Choroid plexus epithelial cell (primary cell): ENCODE measurements around the gene DOCK10.

ENCODE experiments used
- DNase-seq: peaks from one replicate; pipeline ENCODE4 v3.0.0-alpha.2; 2010; ENCODE audit warnings: low read depth
- H3K4me3 ChIP-seq: 2 replicates; pipeline ENCODE4 v1.5.1; 2011; ENCODE audit warnings: low read depth, mild to moderate bottlenecking, control low read depth, low read length, moderate library complexity
- CTCF ChIP-seq: conservative IDR thresholded peaks from 2 replicates; pipeline ENCODE4 v1.5.1; 2011; ENCODE audit warnings: low read depth, mild to moderate bottlenecking, control low read depth, inconsistent platforms, low read length, moderate library complexity

Gene DOCK10

GRCh38 chr2:224983712-224984554 lies 58.3 kb downstream of the DOCK10 start:
- no peak for TF ChIP-seq CTCF
- DNase-seq: peak; percentile 26
- H3K4me3 ChIP-seq: peak overlapping the region; percentile 41

GRCh38 chr2:224982910-224983711 lies 59.2 kb downstream of the DOCK10 start:
- TF ChIP-seq CTCF: no peak
- peak overlapping the region; percentile 41 for H3K4me3 ChIP-seq
- DNase-seq: peak; percentile 84

- no peak for TF ChIP-seq CTCF
- no peak overlapping the region for H3K4me3 ChIP-seq
- DNase-seq: no peak
Measured at GRCh38 chr2:224982226-224982625, 60.0 kb downstream of the DOCK10 start.

GRCh38 chr2:224976629-224977525 lies 65.4 kb downstream of the DOCK10 start:
- DNase-seq: no peak
- no peak for TF ChIP-seq CTCF
- H3K4me3 ChIP-seq: no peak overlapping the region

GRCh38 chr2:224975761-224976160 lies 66.5 kb downstream of the DOCK10 start:
- no peak for DNase-seq
- no peak for TF ChIP-seq CTCF
- no peak overlapping the region for H3K4me3 ChIP-seq

GRCh38 chr2:224973112-224974016 lies 68.9 kb downstream of the DOCK10 start:
- H3K4me3 ChIP-seq: no peak overlapping the region
- TF ChIP-seq CTCF: no peak
- no peak for DNase-seq
